OCI-LY3 (cell line): ENCODE data around the gene ACO1.

Experiments
- CTCF ChIP-seq: fragments of 200-600, 300-600 bp; sonication (generic); IDR thresholded peaks from 2 replicates; pipeline ENCODE4 v1.5.1; 2014; ENCODE audit warnings: antibody characterized with exemption, low read length, low read depth
- EZH2phosphoT487 ChIP-seq: fragments of 200-600 bp; shearing (Covaris generic); IDR thresholded peaks from 2 replicates; pipeline ENCODE4 v1.6.1; 2018; ENCODE audit warnings: antibody characterized with exemption, mixed run types, low read depth

GRCh38 chr9:32398207-32398606 is 13.8 kb downstream of the ACO1 start:
- TF ChIP-seq CTCF (no peak), EZH2phosphoT487 (no peak)
